CD4-positive, alpha-beta T cell treated with Interleukin-6 at 100 ng/mL for 8 hours (primary cell): Measurements from ENCODE around the gene MCEMP1.
A peak's percentile ranks its signal among the peaks of the same experiment; 100 is the strongest.

Experiments used
- DNase-seq: peaks from one replicate; pipeline ENCODE4 v3.0.0-alpha.2; 2020; ENCODE audit warnings: mixed read lengths, low spot score

Gene MCEMP1

GRCh38 chr19:7672522-7672921, 4.4 kb upstream of the MCEMP1 start:
- no peak for DNase-seq

- no peak for DNase-seq
Observed at GRCh38 chr19:7674010-7675005, 2.6 kb upstream of the MCEMP1 start.

- no peak for DNase-seq
Observed at GRCh38 chr19:7676376-7676775, 514 bp upstream of the MCEMP1 start.

GRCh38 chr19:7677669-7678311, 900 bp downstream of the MCEMP1 start:
- no peak for DNase-seq

- DNase-seq = peak; percentile 74
Observed at GRCh38 chr19:7678971-7679751, 2.3 kb downstream of the MCEMP1 start.

- no peak for DNase-seq
Observed at GRCh38 chr19:7679771-7680605, 3.1 kb downstream of the MCEMP1 start.

- peak; percentile 86 for DNase-seq
Observed at GRCh38 chr19:7680606-7681339, 3.9 kb downstream of the MCEMP1 start, which contains the start of gene TRAPPC5. Gene TRAPPC5, plus strand, starts transcription at chr19:7680833. Its CDS starts 1,421 bp downstream, at chr19:7682254.

- DNase-seq = peak; percentile 87
Observed at GRCh38 chr19:7681340-7682174, 4.7 kb downstream of the MCEMP1 start.

- no peak for DNase-seq
Observed at GRCh38 chr19:7682175-7682855, 5.4 kb downstream of the MCEMP1 start.

- DNase-seq = no peak
Observed at GRCh38 chr19:7685546-7686445, 8.9 kb downstream of the MCEMP1 start.

GRCh38 chr19:7687177-7687576, 10.3 kb downstream of the MCEMP1 start:
- no peak for DNase-seq

GRCh38 chr19:7689165-7689564, 12.3 kb downstream of the MCEMP1 start:
- DNase-seq = no peak

- DNase-seq = no peak
Observed at GRCh38 chr19:7690779-7691258, 13.9 kb downstream of the MCEMP1 start.

- DNase-seq = no peak
Observed at GRCh38 chr19:7691497-7691896, 14.6 kb downstream of the MCEMP1 start.

- DNase-seq = no peak
Observed at GRCh38 chr19:7692417-7693088, 15.7 kb downstream of the MCEMP1 start.

- no peak for DNase-seq
Observed at GRCh38 chr19:7694499-7694898, 17.6 kb downstream of the MCEMP1 start.

GRCh38 chr19:7697721-7698287, 20.9 kb downstream of the MCEMP1 start:
- DNase-seq = no peak
